SK-N-SH treated with all-trans-retinoic acid at 6 μM for 48 hours (cell line): ENCODE measurements around the gene REEP2.

Source experiments
- ARNTL ChIP-seq: fragments of 450-650 bp; formaldehyde crosslinking; IDR thresholded peaks from 2 replicates; pipeline ENCODE4 v1.5.0; 2020; ENCODE audit warnings: low read depth, mild to moderate bottlenecking, moderate library complexity, borderline replicate concordance
- CREB5 ChIP-seq: fragments of 250-450 bp; sonication (Bioruptor Pico); IDR thresholded peaks from 2 replicates; pipeline ENCODE4 v1.5.1; 2020; ENCODE audit warnings: low read depth, mild to moderate bottlenecking, moderate library complexity
- CSDC2 ChIP-seq: fragments of 250-450 bp; sonication (Bioruptor Pico); IDR thresholded peaks from 2 replicates; pipeline ENCODE4 v1.5.0; 2020; ENCODE audit warnings: mild to moderate bottlenecking, moderate library complexity
- ESRRG ChIP-seq: fragments of 250-450 bp; sonication (Bioruptor Pico); IDR thresholded peaks from 2 replicates; pipeline ENCODE4 v1.6.1; 2021; ENCODE audit warnings: mild to moderate bottlenecking
- GLIS3 ChIP-seq: fragments of 250-450 bp; sonication (Bioruptor Pico); IDR thresholded peaks from 2 replicates; pipeline ENCODE4 v1.5.0; 2020; ENCODE audit warnings: mild to moderate bottlenecking, moderate library complexity
- PATZ1 ChIP-seq: fragments of 250-450 bp; sonication (Bioruptor Pico); IDR thresholded peaks from 2 replicates; pipeline ENCODE4 v1.8.0; 2020; ENCODE audit warnings: mild to moderate bottlenecking, moderate library complexity, borderline replicate concordance
- TOX ChIP-seq: fragments of 250-450 bp; sonication (Bioruptor Pico); IDR thresholded peaks from 2 replicates; pipeline ENCODE4 v1.8.0; 2021; ENCODE audit warnings: mild to moderate bottlenecking, moderate library complexity, borderline replicate concordance
- ZFP3 ChIP-seq: fragments of 250-450 bp; sonication (Bioruptor Pico); IDR thresholded peaks from 2 replicates; pipeline ENCODE4 v1.5.0; 2020; ENCODE audit warnings: mild to moderate bottlenecking, moderate library complexity
- ZNF565 ChIP-seq: fragments of 450-650 bp; formaldehyde crosslinking; conservative IDR thresholded peaks from 2 replicates; pipeline ENCODE4 v1.5.0; 2020; ENCODE audit warnings: low read depth, mild to moderate bottlenecking, moderate library complexity
- ZNF8 ChIP-seq: fragments of 450-650 bp; formaldehyde crosslinking; IDR thresholded peaks from 2 replicates; pipeline ENCODE4 v1.5.0; 2020; ENCODE audit warnings: mild to moderate bottlenecking, moderate library complexity

- TF ChIP-seq CREB5, result no peak
- TF ChIP-seq CSDC2 (CRISPR knock-in tag), result no peak
- no peak for TF ChIP-seq ZFP3 (CRISPR knock-in tag)
- TF ChIP-seq GLIS3 (CRISPR knock-in tag), result no peak
- no peak for TF ChIP-seq PATZ1 (CRISPR knock-in tag)
- TF ChIP-seq ARNTL (CRISPR knock-in tag), result no peak
- TF ChIP-seq ZNF565 (CRISPR knock-in tag), result no peak
- no peak for TF ChIP-seq TOX (CRISPR knock-in tag)
- no peak for TF ChIP-seq ESRRG (CRISPR knock-in tag)
- no peak for TF ChIP-seq ZNF8 (CRISPR knock-in tag)
These were observed 38.1 kb downstream of the REEP2 start for GRCh38 chr5:138476918-138477317.
